ENCODE measurements around the gene LORICRIN. TPM values are rescaled to one million over a fixed set of nuclear protein-coding genes. Genes with fewer than 3 reads are reported as not detected.

The LORICRIN gene
- total and polyA plus RNA-seq, 2 experiments from 2014 or later = not detected

GRCh38 chr1:153232553-153232952 lies 26.9 kb upstream of the LORICRIN start:
- no peaks in the 10 kb centered on the region for H3K79me2 ChIP-seq
- no peaks in the 10 kb centered on the region for H3K36me3 ChIP-seq (replicated peaks; ENCODE audit: insufficient read depth, low read depth)
- no peaks in the 10 kb centered on the region for H3K27me3 ChIP-seq
- H4K20me1 ChIP-seq (ENCODE audit: insufficient read depth, poor library complexity, severe bottlenecking) = no peaks in the 10 kb centered on the region
- TF ChIP-seq CTCF (IDR thresholded peaks at IDR 0.05; ENCODE audit: poor library complexity) = no peak
- TF ChIP-seq EZH2 (IDR thresholded peaks at IDR 0.05; ENCODE audit: borderline replicate concordance) = no peak
- TF ChIP-seq EZH2phosphoT487 (IDR thresholded peaks at IDR 0.05; ENCODE audit: low read depth, severe bottlenecking, unreplicated experiment) = no peak
- WGBS (ENCODE audit: low lambda C conversion rate, missing lambda C conversion rate) = 48% methylated on average over 3 of the region's 3 CpGs
- H3K4me1 ChIP-seq (ENCODE audit: insufficient read depth) = no peaks in the 10 kb centered on the region
- H3K4me2 ChIP-seq = no peak overlapping the region
- no peak overlapping the region for H2AFZ ChIP-seq
- no peak for DNase-seq (ENCODE audit: low spot score)
- H3K9me2 ChIP-seq (replicated peaks; ENCODE audit: insufficient read depth) = no peaks in the 10 kb centered on the region
- no peak overlapping the region for H3K4me3 ChIP-seq
- H3K27ac ChIP-seq = no peak overlapping the region
- H3K9me3 ChIP-seq (ENCODE audit: low read depth) = no peaks in the 10 kb centered on the region

GRCh38 chr1:153233448-153233847 lies 26.0 kb upstream of the LORICRIN start:
- no peak overlapping the region for H3K4me2 ChIP-seq
- H3K79me2 ChIP-seq = no peaks in the 10 kb centered on the region
- H3K4me3 ChIP-seq = no peak overlapping the region
- 38% methylated on average over 1 of the region's 1 CpG for WGBS (ENCODE audit: low lambda C conversion rate, missing lambda C conversion rate)
- no peaks in the 10 kb centered on the region for H3K9me2 ChIP-seq (replicated peaks; ENCODE audit: insufficient read depth)
- DNase-seq (ENCODE audit: low spot score) = no peak
- H3K4me1 ChIP-seq (ENCODE audit: insufficient read depth) = no peaks in the 10 kb centered on the region
- no peak overlapping the region for H3K27ac ChIP-seq
- H4K20me1 ChIP-seq (ENCODE audit: insufficient read depth, poor library complexity, severe bottlenecking) = no peaks in the 10 kb centered on the region
- H2AFZ ChIP-seq = no peak overlapping the region
- TF ChIP-seq CTCF (IDR thresholded peaks at IDR 0.05; ENCODE audit: poor library complexity) (no peak), EZH2 (IDR thresholded peaks at IDR 0.05; ENCODE audit: borderline replicate concordance) (no peak), EZH2phosphoT487 (IDR thresholded peaks at IDR 0.05; ENCODE audit: low read depth, severe bottlenecking, unreplicated experiment) (no peak)
- H3K9me3 ChIP-seq (ENCODE audit: low read depth) = no peaks in the 10 kb centered on the region
- H3K27me3 ChIP-seq = no peaks in the 10 kb centered on the region
- H3K36me3 ChIP-seq (replicated peaks; ENCODE audit: insufficient read depth, low read depth) = no peaks in the 10 kb centered on the region

- Histone ChIP-seq H3K4me1 (ENCODE audit: insufficient read depth) (no peaks in the 10 kb centered on the region), H3K4me3 (no peak overlapping the region), H3K27me3 (no peaks in the 10 kb centered on the region), H3K36me3 (replicated peaks; ENCODE audit: insufficient read depth, low read depth) (no peaks in the 10 kb centered on the region), H3K27ac (no peak overlapping the region), H3K79me2 (no peaks in the 10 kb centered on the region), H4K20me1 (ENCODE audit: insufficient read depth, poor library complexity, severe bottlenecking) (no peaks in the 10 kb centered on the region), H2AFZ (no peak overlapping the region), H3K9me3 (ENCODE audit: low read depth) (no peaks in the 10 kb centered on the region), H3K9me2 (replicated peaks; ENCODE audit: insufficient read depth) (no peaks in the 10 kb centered on the region), H3K4me2 (no peak overlapping the region)
- TF ChIP-seq EZH2 (IDR thresholded peaks at IDR 0.05; ENCODE audit: borderline replicate concordance) = no peak
- no peak for TF ChIP-seq CTCF (IDR thresholded peaks at IDR 0.05; ENCODE audit: poor library complexity)
- no peak for TF ChIP-seq EZH2phosphoT487 (IDR thresholded peaks at IDR 0.05; ENCODE audit: low read depth, severe bottlenecking, unreplicated experiment)
- DNase-seq (ENCODE audit: low spot score) = no peak
- WGBS (ENCODE audit: low lambda C conversion rate, missing lambda C conversion rate) = 69% methylated on average over 2 of the region's 2 CpGs
These were observed 21.0 kb upstream of the LORICRIN start for GRCh38 chr1:153238527-153238926.

- DNase-seq (ENCODE audit: low spot score) = no peak
- Histone ChIP-seq H3K27me3 (no peaks in the 10 kb centered on the region), H3K4me1 (ENCODE audit: insufficient read depth) (no peaks in the 10 kb centered on the region), H2AFZ (no peak overlapping the region), H3K36me3 (replicated peaks; ENCODE audit: insufficient read depth, low read depth) (no peaks in the 10 kb centered on the region), H3K9me3 (ENCODE audit: low read depth) (no peaks in the 10 kb centered on the region), H4K20me1 (ENCODE audit: insufficient read depth, poor library complexity, severe bottlenecking) (no peaks in the 10 kb centered on the region), H3K4me3 (no peak overlapping the region), H3K4me2 (no peak overlapping the region), H3K9me2 (replicated peaks; ENCODE audit: insufficient read depth) (no peaks in the 10 kb centered on the region), H3K27ac (no peak overlapping the region), H3K79me2 (no peaks in the 10 kb centered on the region)
- 70% methylated on average over 1 of the region's 1 CpG for WGBS (ENCODE audit: low lambda C conversion rate, missing lambda C conversion rate)
- TF ChIP-seq EZH2 (IDR thresholded peaks at IDR 0.05; ENCODE audit: borderline replicate concordance) = no peak
- no peak for TF ChIP-seq CTCF (IDR thresholded peaks at IDR 0.05; ENCODE audit: poor library complexity)
- no peak for TF ChIP-seq EZH2phosphoT487 (IDR thresholded peaks at IDR 0.05; ENCODE audit: low read depth, severe bottlenecking, unreplicated experiment)
These were observed 17.3 kb upstream of the LORICRIN start for GRCh38 chr1:153242160-153242559.

Data from hepatocyte (in vitro differentiated cells).